Endothelial cell of umbilical vein (primary cell): ENCODE results near the gene SUPT3H. TPM values are rescaled to one million over a fixed set of nuclear protein-coding genes. Genes with fewer than 3 reads are reported as not detected.
A peak's percentile ranks its signal among the peaks of the same experiment; 100 is the strongest.

ENCODE experiments used
- BruUV-seq: library from RNA; stranded (reverse); fragments of 400-500 nt; replicated peaks from 2 replicates; lab custom pipeline; 2021; lab: Mats Ljungman, UMichigan
- CTCF ChIA-PET: fragments of 300-600, 350-600 bp; sonication (Branson Sonifier 250); formaldehyde crosslinking; loops from one replicate; lab custom pipeline; 2021; ENCODE audit warnings: antibody characterized with exemption, inconsistent platforms; lab: Charles Lee
- POLR2A ChIA-PET: fragments of 300-600, 350-600 bp; sonication (Branson Sonifier 250); formaldehyde crosslinking; loops from one replicate; lab custom pipeline; 2021; ENCODE audit warnings: antibody characterized with exemption, inconsistent platforms; lab: Charles Lee
- DNase-seq: peaks from one replicate; pipeline ENCODE4 v3.0.0-alpha.2; 2011; ENCODE audit warnings: low read depth, low spot score
- FAIRE-seq: peaks from 2 replicates; lab custom pipeline; 2011; peaks lifted over from hg19 to GRCh38; lab: Jason Lieb, UNC
- H2AFZ ChIP-seq: 2 replicates; pipeline ENCODE4 v1.6.0; 2012; ENCODE audit warnings: low read depth, low read length, control low read depth, inconsistent platforms
- H3K27ac ChIP-seq: 2 replicates; pipeline ENCODE4 v1.5.1; 2011; ENCODE audit warnings: low read depth, mild to moderate bottlenecking, control low read depth, low read length, moderate library complexity; ENCODE audit not compliant: insufficient read depth
- H3K27me3 ChIP-seq, 2 experiments: 2 replicates each; pipeline versions ENCODE4 v1.6.0 to v1.6.1; 2011; ENCODE audit warnings: low read length in 2 of 2, mixed read lengths in 1 of 2; ENCODE audit not compliant: control insufficient read depth in 2 of 2, insufficient read depth in 2 of 2
- H3K36me3 ChIP-seq, 2 experiments: 2 replicates in 1 of 2; 3 replicates in 1 of 2; pipeline ENCODE4 v1.5.1; 2011; ENCODE audit warnings: low read length in 2 of 2, mild to moderate bottlenecking in 1 of 2, moderate library complexity in 1 of 2; ENCODE audit not compliant: control insufficient read depth in 2 of 2, insufficient read depth in 2 of 2; ENCODE audit errors: extremely low read depth in 1 of 2
- H3K4me1 ChIP-seq: 3 replicates; pipeline ENCODE4 v1.5.1; 2011; ENCODE audit warnings: mild to moderate bottlenecking, low read length; ENCODE audit not compliant: control insufficient read depth, insufficient read depth; ENCODE audit errors: extremely low read depth
- H3K4me2 ChIP-seq: 2 replicates; pipeline ENCODE4 v1.6.1; 2011; ENCODE audit warnings: low read length, control low read depth, mixed read lengths; ENCODE audit not compliant: insufficient read depth
- H3K4me3 ChIP-seq, 3 experiments: fragments of 200-600 bp in 1 of 3; sonication (generic), shearing (Covaris generic) in 1 of 3; replicated peaks in 1 of 3; 2 replicates each; pipeline ENCODE4 v1.5.1; 2011 to 2016; ENCODE audit warnings: control low read depth in 3 of 3, low read length in 3 of 3, mild to moderate bottlenecking in 2 of 3, inconsistent platforms in 1 of 3, low read depth in 1 of 3, moderate library complexity in 1 of 3; ENCODE audit not compliant: insufficient read depth in 1 of 3
- H3K79me2 ChIP-seq: 2 replicates; pipeline ENCODE4 v1.6.0; 2012; ENCODE audit warnings: low read length, inconsistent platforms; ENCODE audit not compliant: control insufficient read depth, insufficient read depth
- H3K9ac ChIP-seq: replicated peaks from 2 replicates; pipeline ENCODE3; 2011; ENCODE audit warnings: low read length, control low read depth; ENCODE audit not compliant: insufficient read depth; ENCODE audit errors: extremely low read depth
- H3K9me1 ChIP-seq: replicated peaks from 3 replicates; pipeline ENCODE4 v1.6.0; 2011; ENCODE audit warnings: mild to moderate bottlenecking, low read length; ENCODE audit not compliant: control insufficient read depth, insufficient read depth; ENCODE audit errors: extremely low read depth
- H3K9me3 ChIP-seq: replicated peaks from 2 replicates; pipeline ENCODE4 v1.5.1; 2012; ENCODE audit warnings: low read length, inconsistent platforms; ENCODE audit not compliant: control insufficient read depth, insufficient read depth
- H4K20me1 ChIP-seq: replicated peaks from 2 replicates; pipeline ENCODE3; 2011; ENCODE audit warnings: mild to moderate bottlenecking, low read length; ENCODE audit not compliant: control insufficient read depth, insufficient read depth; ENCODE audit errors: extremely low read depth
- CTCF ChIP-seq, 2 donors: IDR thresholded peaks; 1 replicate in 1 of 2; 2 replicates in 1 of 2; pipeline ENCODE4 v1.5.1; 2011; ENCODE audit warnings: low read length in 2 of 2, mild to moderate bottlenecking in 2 of 2, moderate library complexity in 2 of 2, control low read depth in 1 of 2, inconsistent platforms in 1 of 2, low read depth in 1 of 2; ENCODE audit not compliant: insufficient read depth in 1 of 2; ENCODE audit errors: extremely low read depth in 1 of 2
- EZH2 ChIP-seq: IDR thresholded peaks from 2 replicates; pipeline ENCODE4 v1.6.1; 2012; ENCODE audit warnings: borderline replicate concordance, low read depth, mild to moderate bottlenecking, moderate library complexity, low read length, inconsistent platforms; ENCODE audit not compliant: severe bottlenecking
- FOS ChIP-seq: IDR thresholded peaks from 2 replicates; pipeline ENCODE4 v1.6.1; 2011; ENCODE audit warnings: mild to moderate bottlenecking, low read length, moderate library complexity, borderline replicate concordance; ENCODE audit not compliant: insufficient read depth
- GATA2 ChIP-seq: IDR thresholded peaks from 2 replicates; pipeline ENCODE4 v1.7.0; 2011; ENCODE audit warnings: low read depth, mild to moderate bottlenecking, moderate library complexity, mixed read lengths, low read length; ENCODE audit not compliant: insufficient read length, insufficient read depth
- JUN ChIP-seq: IDR thresholded peaks from 2 replicates; pipeline ENCODE4 v1.6.1; 2011; ENCODE audit warnings: borderline replicate concordance, low read depth; ENCODE audit not compliant: insufficient read length, insufficient read depth
- MAX ChIP-seq: IDR thresholded peaks from 2 replicates; pipeline ENCODE4 v1.6.1; 2011; ENCODE audit not compliant: insufficient read depth, insufficient read length
- MYC ChIP-seq: IDR thresholded peaks from one replicate; pipeline ENCODE4 v1.6.1; 2011; ENCODE audit warnings: mild to moderate bottlenecking, low read depth, low read length
- POLR2A ChIP-seq: IDR thresholded peaks from 2 replicates; pipeline ENCODE4 v1.6.1; 2012; ENCODE audit warnings: low read depth, mild to moderate bottlenecking, control low read depth, low read length
- POLR2AphosphoS5 ChIP-seq: IDR thresholded peaks from 2 replicates; pipeline ENCODE4 v1.6.1; 2012; ENCODE audit warnings: low read depth, mild to moderate bottlenecking, control low read depth, low read length, moderate library complexity; ENCODE audit not compliant: insufficient read depth
- dilution Hi-C: fragments of 300-500 bp; cut with MboI; formaldehyde crosslinking; loops from one replicate; pipeline ENCODE4 v1.15.0; 2019; ENCODE audit warnings: low sequenced_read_pairs; ENCODE audit not compliant: extremely low pct_ligation_motif_present
- intact Hi-C: fragments of 100-400 bp; cut with micrococcal nuclease; formaldehyde crosslinking; loops from one replicate; pipeline ENCODE4 v1.10.0; 2022
- polyA plus RNA-seq, 4 experiments: library from polyadenylated mRNA; depleted of rRNA in 3 of 4; stranded (reverse) in 3 of 4; unstranded in 1 of 4; fragments of >200 nt; gene quantifications; 2 replicates each; pipeline versions ENCODE4 v1.2.1 to v1.2.3, GENCODE V29; 2011 to 2012; ENCODE audit warnings: missing spikeins in 1 of 4
- total RNA-seq: library from RNA; stranded (reverse); gene quantifications from 2 replicates; pipeline ENCODE4 v1.2.3, GENCODE V29; 2021

The SUPT3H gene
- total and polyA plus RNA-seq, 2 donors (not counting 3 experiments of a cell fraction or from before 2014, with no cell fraction given) = 8.3 to 9.8 TPM

- H3K9me3 ChIP-seq = no peaks in the 10 kb centered on the region
- ChIA-PET POLR2A (no interaction called here), CTCF (interaction anchor here (0.8 kb wide), 1 partner anchor 12 kb away, joined by 4 read pairs; no protein-coding TSS in a partner anchor)
- H4K20me1 ChIP-seq = no peaks in the 10 kb centered on the region
- H3K9me1 ChIP-seq = no peaks in the 10 kb centered on the region
- no peak overlapping the region for H3K4me2 ChIP-seq
- no peak overlapping the region for H3K9ac ChIP-seq
- no peaks in the 10 kb centered on the region for H3K27me3 ChIP-seq
- no peaks in the 10 kb centered on the region for H3K79me2 ChIP-seq
- no peak for DNase-seq
- H3K4me3 ChIP-seq = no peak overlapping the region
- no peaks in the 10 kb centered on the region for H3K4me1 ChIP-seq
- intact Hi-C loops (no loop called here), dilution Hi-C loops (no loop called here)
- TF ChIP-seq POLR2A (no peak), MAX (no peak), FOS (no peak), GATA2 (no peak)
- H2AFZ ChIP-seq = no peak overlapping the region
- H3K27ac ChIP-seq = no peak overlapping the region
- FAIRE-seq = peak; percentile 40
- H3K36me3 ChIP-seq = no peaks in the 10 kb centered on the region
- BruUV-seq = no TSS peak
Observed at GRCh38 chr6:44826025-44826676, 551.6 kb downstream of the SUPT3H start.

- BruUV-seq = no TSS peak
Observed at GRCh38 chr6:44825273-44825672, 552.5 kb downstream of the SUPT3H start.

More at GRCh38 chr6:44825273-44825672, 552.5 kb downstream of the SUPT3H start:
- Histone ChIP-seq H4K20me1 (no peaks in the 10 kb centered on the region), H3K27me3 (no peaks in the 10 kb centered on the region), H3K36me3 (no peaks in the 10 kb centered on the region), H3K4me3 (no peak overlapping the region), H3K4me2 (no peak overlapping the region), H3K4me1 (no peaks in the 10 kb centered on the region), H3K79me2 (no peaks in the 10 kb centered on the region), H3K27ac (no peak overlapping the region), H3K9me1 (no peaks in the 10 kb centered on the region), H3K9ac (no peak overlapping the region), H2AFZ (no peak overlapping the region), H3K9me3 (no peaks in the 10 kb centered on the region)
- intact Hi-C loops = no loop called here
- POLR2A ChIA-PET = no interaction called here
- dilution Hi-C loops = no loop called here
- FAIRE-seq = no peak
- DNase-seq = no peak
- no peak for TF ChIP-seq MAX
- TF ChIP-seq JUN = no peak
- TF ChIP-seq CTCF (IDR thresholded peaks at IDR 0.05; ENCODE audit: extremely low read depth in 1 of 2, insufficient read depth in 1 of 2, low read depth in 1 of 2, low read length in 2 of 2) = no peak
- TF ChIP-seq POLR2AphosphoS5 = no peak
- TF ChIP-seq MYC = no peak
- no peak for TF ChIP-seq EZH2
- TF ChIP-seq GATA2 = no peak
- CTCF ChIA-PET = interaction anchor here (1.1 to 1.5 kb wide), 3 partner anchors 9 to 350 kb away, joined by 3 to 4 read pairs (median 3); no protein-coding TSS in a partner anchor
